Esophagus squamous epithelium (tissue), 4 donors: Measurements from ENCODE around the gene THAP11.

ENCODE experiments used
- CTCF ChIP-seq, 6 experiments: fragments of 450-650 bp in 4 of 6; fragments of 200-600 bp in 2 of 6; sonication (generic) in 2 of 6; IDR thresholded peaks; one replicate each; pipeline ENCODE4 v1.5.1; 2016 to 2019; ENCODE audit warnings: antibody characterized with exemption in 6 of 6, mild to moderate bottlenecking in 4 of 6, moderate library complexity in 4 of 6
- POLR2A ChIP-seq, 4 donors: fragments of 450-650 bp; IDR thresholded peaks; one replicate each; pipeline ENCODE4 v1.6.1; 2017; ENCODE audit warnings: antibody characterized with exemption in 4 of 4, mild to moderate bottlenecking in 4 of 4, moderate library complexity in 3 of 4

GRCh38 chr16:67804853-67805542 lies 37.1 kb upstream of the THAP11 start:
- TF ChIP-seq CTCF (IDR thresholded peaks at IDR 0.05): no peak
- TF ChIP-seq POLR2A (IDR thresholded peaks at IDR 0.05): no peak
